WTC11 (cell line): ENCODE measurements around the gene NKX6-1. TPM values are rescaled to one million over a fixed set of nuclear protein-coding genes. Genes with fewer than 3 reads are reported as not detected.

Source experiments
- ATAC-seq: fragments of 200-7000 bp; cut with Tn5 transposase; 2 replicates; pipeline ENCODE4 v1.10.0; 2021; ENCODE audit warnings: mild to moderate bottlenecking, moderate library complexity
- CTCF ChIA-PET: fragments of 300-600 bp; sonication (Branson Sonifier 250); formaldehyde crosslinking; loops from one replicate; lab custom pipeline; 2021; ENCODE audit warnings: antibody characterized with exemption; lab: Charles Lee
- POLR2A ChIA-PET: fragments of 350-600 bp; sonication (Branson Sonifier 250); formaldehyde crosslinking; loops from one replicate; lab custom pipeline; 2021; ENCODE audit warnings: antibody characterized with exemption; lab: Charles Lee
- DNase-seq: peaks from one replicate; pipeline ENCODE4 v3.0.0; 2021; ENCODE audit warnings: low spot score
- H3K27ac Mint-ChIP-seq: 2 replicates; pipeline ENCODE4 v1.8.0; 2021; ENCODE audit warnings: mixed read lengths
- H3K27me3 Mint-ChIP-seq: 2 replicates; pipeline ENCODE4 v1.8.0; 2021; ENCODE audit warnings: low read depth, mild to moderate bottlenecking, moderate library complexity, mixed read lengths
- H3K36me3 Mint-ChIP-seq: 2 replicates; pipeline ENCODE4 v1.8.0; 2021; ENCODE audit warnings: mixed read lengths
- H3K4me1 Mint-ChIP-seq: 2 replicates; pipeline ENCODE4 v1.8.0; 2022; ENCODE audit warnings: mixed read lengths
- H3K4me3 Mint-ChIP-seq: 2 replicates; pipeline ENCODE4 v1.8.0; 2021; ENCODE audit warnings: mild to moderate bottlenecking, moderate library complexity, mixed read lengths
- H3K9me3 Mint-ChIP-seq: 2 replicates; pipeline ENCODE4 v1.8.0; 2021; ENCODE audit warnings: mixed read lengths
- FOXJ3 ChIP-seq: sonication (generic); formaldehyde crosslinking; IDR thresholded peaks from 2 replicates; pipeline ENCODE4 v1.9.0; 2021; ENCODE audit warnings: missing genetic modification reagents, mild to moderate bottlenecking, borderline replicate concordance
- FOXP1 ChIP-seq: sonication (generic); formaldehyde crosslinking; IDR thresholded peaks from 2 replicates; pipeline ENCODE4 v1.8.0; 2022; ENCODE audit warnings: missing genetic modification reagents, mild to moderate bottlenecking, moderate library complexity, borderline replicate concordance
- HMGA2 ChIP-seq: fragments of 250-450 bp; sonication (Bioruptor Pico); IDR thresholded peaks from 2 replicates; pipeline ENCODE4 v1.4.0; 2021; ENCODE audit warnings: mild to moderate bottlenecking, moderate library complexity
- IRF2 ChIP-seq: sonication (generic); formaldehyde crosslinking; IDR thresholded peaks from 2 replicates; pipeline ENCODE4 v1.8.0; 2022; ENCODE audit warnings: low read depth, missing genetic modification reagents, borderline replicate concordance
- JUN ChIP-seq: sonication (generic); formaldehyde crosslinking; IDR thresholded peaks from 2 replicates; pipeline ENCODE4 v1.8.0; 2023; ENCODE audit warnings: mild to moderate bottlenecking, missing genetic modification reagents
- MYBL2 ChIP-seq: sonication (generic); formaldehyde crosslinking; IDR thresholded peaks from 2 replicates; pipeline ENCODE4 v1.8.1; 2023; ENCODE audit warnings: mild to moderate bottlenecking, moderate library complexity, missing genetic modification reagents
- PRRX2 ChIP-seq: fragments of 250-450 bp; sonication (Bioruptor Pico); IDR thresholded peaks from 2 replicates; pipeline ENCODE4 v1.8.0; 2021; ENCODE audit warnings: mild to moderate bottlenecking
- TCF7 ChIP-seq: sonication (generic); formaldehyde crosslinking; IDR thresholded peaks from 2 replicates; pipeline ENCODE4 v1.8.0; 2022; ENCODE audit warnings: mild to moderate bottlenecking, low read depth, missing genetic modification reagents, moderate library complexity
- TEAD4 ChIP-seq: sonication (generic); formaldehyde crosslinking; IDR thresholded peaks from 2 replicates; pipeline ENCODE4 v1.8.0; 2022; ENCODE audit warnings: mild to moderate bottlenecking, missing genetic modification reagents
- ZNF317 ChIP-seq: sonication (generic); formaldehyde crosslinking; IDR thresholded peaks from 2 replicates; pipeline ENCODE4 v1.8.1; 2023; ENCODE audit warnings: low read depth, mild to moderate bottlenecking, moderate library complexity, missing genetic modification reagents, borderline replicate concordance
- ZNF396 ChIP-seq: fragments of 250-450 bp; sonication (Bioruptor Pico); IDR thresholded peaks from 2 replicates; pipeline ENCODE4 v1.8.0; 2021; ENCODE audit warnings: mild to moderate bottlenecking, moderate library complexity, borderline replicate concordance
- total RNA-seq: library from RNA; stranded (reverse); gene quantifications from 3 replicates; pipeline ENCODE4 v1.2.3, GENCODE V29; 2021
- TF ChIP-seq, protein P1 (sequence below): fragments of 250-450 bp; sonication (Bioruptor Pico); IDR thresholded peaks from 2 replicates; pipeline ENCODE4 v1.9.0; 2021; ENCODE audit warnings: moderate library complexity, mild to moderate bottlenecking, inconsistent platforms, borderline replicate concordance
- TF ChIP-seq, protein P2 (sequence below): fragments of 250-450 bp; sonication (Bioruptor Pico); IDR thresholded peaks from 2 replicates; pipeline ENCODE4 v1.9.0; 2021; ENCODE audit warnings: mild to moderate bottlenecking, borderline replicate concordance
- TF ChIP-seq, protein P3 (sequence below): fragments of 250-450 bp; sonication (Bioruptor Pico); conservative IDR thresholded peaks from 2 replicates; pipeline ENCODE4 v1.9.0; 2021; ENCODE audit warnings: mild to moderate bottlenecking
- TF ChIP-seq, protein P4 (sequence below): sonication (generic); formaldehyde crosslinking; IDR thresholded peaks from 2 replicates; pipeline ENCODE4 v1.8.1; 2023; ENCODE audit warnings: mild to moderate bottlenecking, moderate library complexity, missing genetic modification reagents
- TF ChIP-seq, protein P5 (sequence below): sonication (generic); formaldehyde crosslinking; IDR thresholded peaks from 2 replicates; pipeline ENCODE4 v1.8.1; 2023; ENCODE audit warnings: mild to moderate bottlenecking, missing genetic modification reagents, moderate library complexity
- TF ChIP-seq, protein P6 (sequence below): sonication (generic); formaldehyde crosslinking; IDR thresholded peaks from 2 replicates; pipeline ENCODE4 v1.8.0; 2023; ENCODE audit warnings: mild to moderate bottlenecking, missing genetic modification reagents
- TF ChIP-seq, protein P7 (sequence below): sonication (generic); formaldehyde crosslinking; conservative IDR thresholded peaks from 2 replicates; pipeline ENCODE4 v1.8.1; 2022; ENCODE audit warnings: mild to moderate bottlenecking, missing genetic modification reagents

NKX6-1 gene
- total RNA-seq, 1 experiment from 2014 or later = 0.09 TPM

DNA sequence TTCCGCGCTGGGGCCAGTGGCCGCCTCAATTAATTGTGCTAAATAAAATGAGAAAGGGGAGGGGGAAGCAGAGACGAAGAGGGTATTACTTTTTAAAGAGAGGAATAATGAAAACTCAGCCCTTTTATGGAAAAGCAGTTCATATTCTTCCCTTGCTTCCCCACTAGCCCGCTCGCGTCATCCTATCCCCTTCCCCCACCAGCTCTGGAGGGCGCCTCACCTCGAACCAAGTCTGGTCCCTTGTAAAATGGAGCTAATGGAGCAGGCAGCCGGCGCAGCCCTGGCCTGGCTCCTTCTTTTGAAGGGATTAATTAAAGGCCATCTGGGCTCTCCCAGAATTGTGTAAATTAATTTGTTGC is 511 bp upstream of the NKX6-1 start (continued):
- TF ChIP-seq, protein P1, sequence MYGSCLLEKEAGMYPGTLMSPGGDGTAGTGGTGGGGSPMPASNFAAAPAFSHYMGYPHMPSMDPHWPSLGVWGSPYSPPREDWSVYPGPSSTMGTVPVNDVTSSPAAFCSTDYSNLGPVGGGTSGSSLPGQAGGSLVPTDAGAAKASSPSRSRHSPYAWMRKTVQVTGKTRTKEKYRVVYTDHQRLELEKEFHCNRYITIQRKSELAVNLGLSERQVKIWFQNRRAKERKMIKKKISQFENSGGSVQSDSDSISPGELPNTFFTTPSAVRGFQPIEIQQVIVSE = no peak
- TF ChIP-seq FOXP1 (CRISPR knock-in tag) (no peak), ZNF396 (CRISPR knock-in tag) (no peak), PRRX2 (CRISPR knock-in tag) (no peak), TEAD4 (CRISPR knock-in tag) (no peak), FOXJ3 (CRISPR knock-in tag) (no peak), MYBL2 (no peak)
- TF ChIP-seq, protein P2, sequence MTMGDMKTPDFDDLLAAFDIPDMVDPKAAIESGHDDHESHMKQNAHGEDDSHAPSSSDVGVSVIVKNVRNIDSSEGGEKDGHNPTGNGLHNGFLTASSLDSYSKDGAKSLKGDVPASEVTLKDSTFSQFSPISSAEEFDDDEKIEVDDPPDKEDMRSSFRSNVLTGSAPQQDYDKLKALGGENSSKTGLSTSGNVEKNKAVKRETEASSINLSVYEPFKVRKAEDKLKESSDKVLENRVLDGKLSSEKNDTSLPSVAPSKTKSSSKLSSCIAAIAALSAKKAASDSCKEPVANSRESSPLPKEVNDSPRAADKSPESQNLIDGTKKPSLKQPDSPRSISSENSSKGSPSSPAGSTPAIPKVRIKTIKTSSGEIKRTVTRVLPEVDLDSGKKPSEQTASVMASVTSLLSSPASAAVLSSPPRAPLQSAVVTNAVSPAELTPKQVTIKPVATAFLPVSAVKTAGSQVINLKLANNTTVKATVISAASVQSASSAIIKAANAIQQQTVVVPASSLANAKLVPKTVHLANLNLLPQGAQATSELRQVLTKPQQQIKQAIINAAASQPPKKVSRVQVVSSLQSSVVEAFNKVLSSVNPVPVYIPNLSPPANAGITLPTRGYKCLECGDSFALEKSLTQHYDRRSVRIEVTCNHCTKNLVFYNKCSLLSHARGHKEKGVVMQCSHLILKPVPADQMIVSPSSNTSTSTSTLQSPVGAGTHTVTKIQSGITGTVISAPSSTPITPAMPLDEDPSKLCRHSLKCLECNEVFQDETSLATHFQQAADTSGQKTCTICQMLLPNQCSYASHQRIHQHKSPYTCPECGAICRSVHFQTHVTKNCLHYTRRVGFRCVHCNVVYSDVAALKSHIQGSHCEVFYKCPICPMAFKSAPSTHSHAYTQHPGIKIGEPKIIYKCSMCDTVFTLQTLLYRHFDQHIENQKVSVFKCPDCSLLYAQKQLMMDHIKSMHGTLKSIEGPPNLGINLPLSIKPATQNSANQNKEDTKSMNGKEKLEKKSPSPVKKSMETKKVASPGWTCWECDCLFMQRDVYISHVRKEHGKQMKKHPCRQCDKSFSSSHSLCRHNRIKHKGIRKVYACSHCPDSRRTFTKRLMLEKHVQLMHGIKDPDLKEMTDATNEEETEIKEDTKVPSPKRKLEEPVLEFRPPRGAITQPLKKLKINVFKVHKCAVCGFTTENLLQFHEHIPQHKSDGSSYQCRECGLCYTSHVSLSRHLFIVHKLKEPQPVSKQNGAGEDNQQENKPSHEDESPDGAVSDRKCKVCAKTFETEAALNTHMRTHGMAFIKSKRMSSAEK = no peak
- TF ChIP-seq, protein P3, sequence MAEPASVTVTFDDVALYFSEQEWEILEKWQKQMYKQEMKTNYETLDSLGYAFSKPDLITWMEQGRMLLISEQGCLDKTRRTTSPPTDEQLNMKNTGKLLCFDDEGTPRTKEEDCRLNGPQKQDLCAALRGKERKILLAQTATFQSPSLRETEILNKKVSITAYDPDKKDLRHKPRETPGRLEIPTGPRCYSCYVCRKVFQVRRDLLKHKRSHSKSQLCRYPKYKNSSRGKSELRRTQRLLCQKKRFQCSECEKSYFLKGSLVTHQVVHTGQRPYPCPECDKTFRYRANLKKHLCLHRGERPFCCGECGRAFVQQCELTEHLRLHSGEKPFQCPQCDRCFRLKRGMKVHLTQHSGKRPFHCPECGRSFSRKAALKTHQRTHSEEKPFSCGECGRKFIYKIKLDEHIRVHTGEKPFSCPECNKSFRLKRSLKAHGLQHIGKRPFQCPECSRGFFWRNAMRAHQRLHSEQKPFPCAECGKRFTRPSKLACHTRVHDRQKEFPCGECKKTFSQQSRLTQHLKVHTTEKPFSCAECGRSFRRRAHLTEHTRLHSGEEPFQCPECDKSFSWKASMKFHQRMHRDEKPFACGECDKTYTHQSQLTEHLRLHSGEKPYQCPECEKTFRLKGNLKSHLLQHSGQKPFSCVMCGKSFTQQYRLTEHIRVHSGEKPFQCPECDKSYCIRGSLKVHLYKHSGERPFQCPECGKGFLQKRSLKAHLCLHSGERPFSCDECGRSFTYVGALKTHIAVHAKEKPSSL (CRISPR knock-in tag) = no peak

DNA sequence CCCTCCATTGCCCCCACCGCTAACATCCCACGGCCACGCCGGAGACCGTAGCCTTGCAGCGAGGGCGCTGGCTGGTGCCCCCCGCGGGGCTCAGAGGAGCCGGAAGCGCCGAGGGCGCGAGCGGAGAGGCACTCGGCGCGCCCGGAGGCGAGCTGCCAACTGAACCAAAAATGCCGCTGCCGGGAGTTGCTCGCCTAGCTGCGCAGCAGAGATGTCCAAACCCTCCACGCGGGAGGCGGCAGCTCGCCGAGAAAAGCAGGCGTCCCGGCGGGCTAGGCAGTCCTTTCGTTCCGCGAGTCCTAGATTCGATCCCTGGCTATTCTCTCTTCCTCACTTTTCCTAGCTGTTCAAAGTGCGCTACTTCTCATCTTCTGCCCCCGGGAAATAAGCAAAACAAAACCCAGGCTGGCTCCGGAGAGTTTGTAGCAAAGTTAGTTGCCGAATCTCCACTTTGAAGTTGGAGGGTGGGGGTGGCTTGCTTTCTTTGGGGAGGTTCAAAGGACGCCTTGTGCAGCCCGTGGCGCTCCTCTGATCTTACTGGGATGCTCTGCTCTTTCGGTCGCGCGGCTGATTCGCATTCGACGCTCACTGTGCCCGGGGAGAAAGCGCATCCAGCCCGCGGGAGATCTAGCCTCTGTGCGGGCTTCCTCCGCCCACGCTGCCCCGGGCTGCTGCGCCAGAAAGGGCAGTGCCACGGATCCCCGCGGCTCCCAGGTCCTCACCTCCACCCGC is 723 bp downstream of the NKX6-1 start:
- ChIA-PET CTCF (interaction anchor here (9.8 kb wide), 1 partner anchor 17 kb away, joined by 242 read pairs; no protein-coding TSS in a partner anchor), POLR2A (no interaction called here)
- TF ChIP-seq ZNF317 (CRISPR knock-in tag) (no peak), JUN (CRISPR knock-in tag) (no peak), HMGA2 (CRISPR knock-in tag) (no peak), IRF2 (no peak), ZNF396 (CRISPR knock-in tag) (no peak), TCF7 (no peak)
- TF ChIP-seq, protein P4, sequence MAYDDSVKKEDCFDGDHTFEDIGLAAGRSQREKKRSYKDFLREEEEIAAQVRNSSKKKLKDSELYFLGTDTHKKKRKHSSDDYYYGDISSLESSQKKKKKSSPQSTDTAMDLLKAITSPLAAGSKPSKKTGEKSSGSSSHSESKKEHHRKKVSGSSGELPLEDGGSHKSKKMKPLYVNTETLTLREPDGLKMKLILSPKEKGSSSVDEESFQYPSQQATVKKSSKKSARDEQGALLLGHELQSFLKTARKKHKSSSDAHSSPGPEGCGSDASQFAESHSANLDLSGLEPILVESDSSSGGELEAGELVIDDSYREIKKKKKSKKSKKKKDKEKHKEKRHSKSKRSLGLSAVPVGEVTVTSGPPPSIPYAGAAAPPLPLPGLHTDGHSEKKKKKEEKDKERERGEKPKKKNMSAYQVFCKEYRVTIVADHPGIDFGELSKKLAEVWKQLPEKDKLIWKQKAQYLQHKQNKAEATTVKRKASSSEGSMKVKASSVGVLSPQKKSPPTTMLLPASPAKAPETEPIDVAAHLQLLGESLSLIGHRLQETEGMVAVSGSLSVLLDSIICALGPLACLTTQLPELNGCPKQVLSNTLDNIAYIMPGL (CRISPR knock-in tag) = no peak
- TF ChIP-seq, protein P5, sequence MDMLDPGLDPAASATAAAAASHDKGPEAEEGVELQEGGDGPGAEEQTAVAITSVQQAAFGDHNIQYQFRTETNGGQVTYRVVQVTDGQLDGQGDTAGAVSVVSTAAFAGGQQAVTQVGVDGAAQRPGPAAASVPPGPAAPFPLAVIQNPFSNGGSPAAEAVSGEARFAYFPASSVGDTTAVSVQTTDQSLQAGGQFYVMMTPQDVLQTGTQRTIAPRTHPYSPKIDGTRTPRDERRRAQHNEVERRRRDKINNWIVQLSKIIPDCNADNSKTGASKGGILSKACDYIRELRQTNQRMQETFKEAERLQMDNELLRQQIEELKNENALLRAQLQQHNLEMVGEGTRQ (CRISPR knock-in tag) = no peak
- TF ChIP-seq, protein P3 (CRISPR knock-in tag) = no peak
- TF ChIP-seq, protein P6, sequence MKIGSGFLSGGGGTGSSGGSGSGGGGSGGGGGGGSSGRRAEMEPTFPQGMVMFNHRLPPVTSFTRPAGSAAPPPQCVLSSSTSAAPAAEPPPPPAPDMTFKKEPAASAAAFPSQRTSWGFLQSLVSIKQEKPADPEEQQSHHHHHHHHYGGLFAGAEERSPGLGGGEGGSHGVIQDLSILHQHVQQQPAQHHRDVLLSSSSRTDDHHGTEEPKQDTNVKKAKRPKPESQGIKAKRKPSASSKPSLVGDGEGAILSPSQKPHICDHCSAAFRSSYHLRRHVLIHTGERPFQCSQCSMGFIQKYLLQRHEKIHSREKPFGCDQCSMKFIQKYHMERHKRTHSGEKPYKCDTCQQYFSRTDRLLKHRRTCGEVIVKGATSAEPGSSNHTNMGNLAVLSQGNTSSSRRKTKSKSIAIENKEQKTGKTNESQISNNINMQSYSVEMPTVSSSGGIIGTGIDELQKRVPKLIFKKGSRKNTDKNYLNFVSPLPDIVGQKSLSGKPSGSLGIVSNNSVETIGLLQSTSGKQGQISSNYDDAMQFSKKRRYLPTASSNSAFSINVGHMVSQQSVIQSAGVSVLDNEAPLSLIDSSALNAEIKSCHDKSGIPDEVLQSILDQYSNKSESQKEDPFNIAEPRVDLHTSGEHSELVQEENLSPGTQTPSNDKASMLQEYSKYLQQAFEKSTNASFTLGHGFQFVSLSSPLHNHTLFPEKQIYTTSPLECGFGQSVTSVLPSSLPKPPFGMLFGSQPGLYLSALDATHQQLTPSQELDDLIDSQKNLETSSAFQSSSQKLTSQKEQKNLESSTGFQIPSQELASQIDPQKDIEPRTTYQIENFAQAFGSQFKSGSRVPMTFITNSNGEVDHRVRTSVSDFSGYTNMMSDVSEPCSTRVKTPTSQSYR = no peak
- TF ChIP-seq, protein P7, sequence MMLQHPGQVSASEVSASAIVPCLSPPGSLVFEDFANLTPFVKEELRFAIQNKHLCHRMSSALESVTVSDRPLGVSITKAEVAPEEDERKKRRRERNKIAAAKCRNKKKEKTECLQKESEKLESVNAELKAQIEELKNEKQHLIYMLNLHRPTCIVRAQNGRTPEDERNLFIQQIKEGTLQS (CRISPR knock-in tag) = no peak
- no peaks in the 10 kb centered on the region for H3K36me3 Mint-ChIP-seq
- ATAC-seq (no peak), DNase-seq (peak; percentile 41)
- peak overlapping the region; percentile 82 for H3K4me3 Mint-ChIP-seq
- no peaks in the 10 kb centered on the region for H3K9me3 Mint-ChIP-seq
- H3K27ac Mint-ChIP-seq = no peak overlapping the region
- H3K27me3 Mint-ChIP-seq = peaks cover 99% of the 10 kb centered on the region
- peaks cover 73% of the 10 kb centered on the region for H3K4me1 Mint-ChIP-seq
